HG03060 (cell line): Measurements from ENCODE around the gene UVSSA.

Experiments
- ATAC-seq: cut with Tn5 transposase; IDR thresholded peaks from one replicate; pipeline ENCODE4 v1.9.1; 2021; ENCODE audit warnings: low read depth, moderate number of reproducible peaks; ENCODE audit not compliant: unreplicated experiment

The UVSSA gene

DNA sequence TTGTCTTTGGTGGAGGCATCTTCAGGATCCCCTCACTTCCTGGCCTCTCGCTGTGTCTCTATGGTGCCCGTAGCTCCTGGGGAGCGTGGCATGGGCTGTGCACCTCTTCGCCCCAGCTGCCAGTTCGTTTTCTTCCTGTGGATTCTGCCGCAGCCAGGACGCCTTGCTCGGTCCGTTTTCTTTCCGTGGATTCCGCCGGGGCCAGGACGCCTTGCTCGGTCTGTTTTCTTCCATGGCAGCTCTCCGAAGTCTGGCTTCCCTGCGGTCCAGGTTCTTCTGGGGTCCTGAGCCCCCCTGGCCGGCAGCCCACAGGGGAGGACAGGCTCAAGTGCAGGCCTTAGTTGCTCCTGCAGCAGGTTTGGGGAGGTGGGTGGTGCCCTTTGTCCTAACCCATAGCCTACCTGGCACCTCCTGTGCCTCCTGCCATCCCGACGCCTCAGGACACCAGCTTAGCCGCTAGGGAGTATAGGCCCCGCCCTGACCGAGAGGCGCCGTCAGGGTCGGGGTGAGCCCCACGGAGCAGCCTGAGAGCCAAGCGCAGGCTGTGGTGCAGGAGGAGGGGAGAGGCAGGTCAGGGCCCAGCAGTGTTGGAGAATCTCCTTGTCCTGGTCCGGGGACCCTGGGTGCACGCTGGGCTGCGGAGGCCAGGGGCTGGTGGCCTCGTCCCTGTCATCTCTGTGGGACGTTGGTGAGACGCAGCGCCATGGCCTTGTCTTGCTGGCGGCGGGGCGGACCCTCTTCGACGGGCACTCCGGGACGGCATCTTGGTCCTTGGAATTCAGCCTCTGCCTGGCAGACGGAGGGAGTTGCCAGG is 27.1 kb downstream of the UVSSA start:
- no peak for ATAC-seq

DNA sequence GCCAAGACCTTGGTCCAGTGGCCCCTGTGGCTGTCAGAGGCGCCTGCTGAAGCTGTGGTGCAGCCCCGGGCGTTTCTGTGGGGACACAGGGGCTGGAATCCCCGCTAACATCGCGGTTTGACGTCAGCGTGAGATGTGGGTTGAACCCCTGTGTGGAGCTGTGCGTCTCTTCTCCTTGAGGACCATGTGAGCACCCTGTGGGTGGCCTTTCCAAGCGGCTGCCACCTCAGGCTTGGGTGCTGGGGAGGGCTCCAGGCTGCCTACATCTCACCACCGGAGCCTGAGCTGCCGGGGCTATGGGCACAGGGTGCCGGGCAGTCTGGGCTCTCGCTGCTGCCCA is 27.7 kb downstream of the UVSSA start:
- no peak for ATAC-seq

DNA sequence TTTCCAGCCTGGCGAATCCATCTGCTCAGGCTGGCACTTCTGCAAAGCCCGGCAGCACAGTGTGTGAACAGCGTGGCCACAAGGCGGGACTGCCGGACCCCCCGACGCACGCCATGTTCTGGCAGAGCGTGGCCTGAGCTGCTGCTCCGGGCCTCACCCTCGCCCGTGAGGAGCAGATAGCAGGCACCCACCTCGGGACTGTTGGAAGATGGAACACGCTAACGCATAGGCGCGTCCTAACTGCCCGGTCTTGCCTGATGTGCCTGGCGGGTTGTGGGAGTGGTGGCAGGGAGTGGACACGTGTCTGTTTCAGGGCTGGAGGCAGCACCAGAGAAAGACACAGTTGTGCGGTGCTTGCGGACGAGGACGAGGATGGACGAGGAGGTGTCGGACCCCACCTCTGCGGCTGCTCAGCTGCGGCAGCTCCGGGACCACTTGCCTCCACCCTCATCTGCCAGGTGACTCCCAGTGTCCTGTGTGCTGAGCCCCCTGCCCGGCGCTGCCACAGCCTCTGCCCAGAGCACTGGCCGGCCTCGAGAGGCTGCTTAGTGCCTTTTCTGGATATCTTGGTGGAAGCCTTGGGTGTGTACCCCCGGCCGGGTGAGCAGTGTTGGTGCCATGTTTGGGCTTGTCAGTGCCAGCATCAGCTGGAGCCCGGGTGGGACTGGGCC is 28.2 kb downstream of the UVSSA start:
- ATAC-seq = no peak

DNA sequence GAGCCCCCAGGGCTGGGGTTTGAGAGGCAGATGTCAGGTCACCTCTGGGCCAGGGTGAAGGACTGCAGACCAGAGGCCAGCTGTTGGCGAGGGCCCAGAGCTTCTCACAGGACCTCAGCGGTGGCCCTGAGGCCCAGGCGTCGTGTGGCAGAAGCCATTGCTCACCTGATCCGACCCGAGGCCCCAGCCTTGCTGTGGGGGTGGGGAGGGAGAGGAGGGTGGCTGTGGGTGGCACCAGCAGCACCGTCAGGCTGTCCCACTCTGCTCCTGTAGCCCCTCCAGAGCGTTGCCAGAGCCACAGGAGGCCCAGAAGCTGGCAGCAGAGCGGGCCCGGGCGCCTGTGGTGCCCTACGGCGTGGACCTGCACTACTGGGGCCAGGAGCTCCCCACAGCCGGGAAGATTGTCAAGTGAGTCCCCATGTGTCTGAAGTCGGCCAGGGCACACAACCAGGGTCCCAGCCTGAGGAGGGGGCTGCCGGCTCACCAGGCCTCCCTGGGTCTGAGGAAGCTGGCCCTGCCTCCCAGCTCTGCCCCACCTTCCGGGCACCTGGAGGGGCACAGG is 28.8 kb downstream of the UVSSA start:
- ATAC-seq = no peak

DNA sequence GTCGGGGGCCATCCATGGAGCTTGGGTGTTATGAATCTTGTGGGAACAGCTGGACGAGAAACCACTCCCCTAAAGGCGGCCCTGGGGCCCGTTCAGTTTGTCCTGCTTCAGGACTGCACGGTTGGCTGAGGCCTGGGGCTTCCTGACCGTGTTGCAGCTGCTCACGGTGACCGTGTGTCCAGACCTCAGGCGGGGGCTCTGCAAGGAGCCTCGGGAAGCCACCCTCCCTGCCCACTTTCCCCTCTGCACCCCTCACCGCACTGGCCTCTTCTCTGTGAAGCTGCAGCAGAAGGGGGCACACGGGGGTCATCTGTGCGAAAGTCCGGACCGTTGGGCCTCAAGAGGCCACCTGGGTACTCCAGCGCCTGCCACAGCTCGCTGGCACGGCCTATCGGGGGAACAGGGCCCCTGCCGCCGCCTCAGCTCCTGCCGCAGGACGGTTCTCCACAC is 29.4 kb downstream of the UVSSA start:
- no peak for ATAC-seq

DNA sequence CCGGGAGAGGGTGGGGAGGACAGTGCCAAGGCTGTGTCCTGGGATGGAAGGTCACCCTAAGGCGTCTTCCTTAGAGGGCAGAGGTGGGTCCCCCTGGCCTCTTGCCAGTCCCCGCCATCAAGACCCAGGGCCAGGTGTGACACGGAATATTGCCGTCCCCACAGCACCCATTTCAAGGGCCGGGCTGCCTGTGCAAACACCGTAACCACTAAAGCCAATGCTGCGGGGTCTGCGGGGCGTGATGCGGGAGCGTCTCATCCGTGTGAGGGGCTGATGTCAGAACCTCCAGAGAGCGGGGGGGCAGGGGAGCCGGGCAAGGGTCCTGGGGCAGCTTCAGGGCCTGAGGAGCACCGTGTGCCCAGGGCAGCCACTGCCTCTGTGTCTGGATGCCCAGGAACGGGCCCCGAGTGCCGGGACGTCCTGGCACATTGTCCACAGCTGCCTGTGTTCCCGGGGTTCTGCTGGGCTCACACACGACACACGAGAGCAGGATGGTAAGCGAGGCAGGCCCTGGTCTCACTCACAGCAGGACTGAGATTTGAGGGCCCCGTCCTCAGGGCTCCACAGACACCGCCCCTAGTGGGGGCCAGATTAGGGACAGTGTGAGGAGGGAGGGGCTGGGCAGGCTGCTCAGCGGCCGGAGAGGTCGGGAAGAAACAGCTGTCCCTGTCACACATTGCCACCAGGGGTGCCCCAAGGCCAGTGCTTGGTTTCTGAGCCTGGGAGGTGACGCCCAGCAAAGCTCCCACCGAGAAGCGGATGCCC is 30.0 kb downstream of the UVSSA start:
- ATAC-seq = no peak

DNA sequence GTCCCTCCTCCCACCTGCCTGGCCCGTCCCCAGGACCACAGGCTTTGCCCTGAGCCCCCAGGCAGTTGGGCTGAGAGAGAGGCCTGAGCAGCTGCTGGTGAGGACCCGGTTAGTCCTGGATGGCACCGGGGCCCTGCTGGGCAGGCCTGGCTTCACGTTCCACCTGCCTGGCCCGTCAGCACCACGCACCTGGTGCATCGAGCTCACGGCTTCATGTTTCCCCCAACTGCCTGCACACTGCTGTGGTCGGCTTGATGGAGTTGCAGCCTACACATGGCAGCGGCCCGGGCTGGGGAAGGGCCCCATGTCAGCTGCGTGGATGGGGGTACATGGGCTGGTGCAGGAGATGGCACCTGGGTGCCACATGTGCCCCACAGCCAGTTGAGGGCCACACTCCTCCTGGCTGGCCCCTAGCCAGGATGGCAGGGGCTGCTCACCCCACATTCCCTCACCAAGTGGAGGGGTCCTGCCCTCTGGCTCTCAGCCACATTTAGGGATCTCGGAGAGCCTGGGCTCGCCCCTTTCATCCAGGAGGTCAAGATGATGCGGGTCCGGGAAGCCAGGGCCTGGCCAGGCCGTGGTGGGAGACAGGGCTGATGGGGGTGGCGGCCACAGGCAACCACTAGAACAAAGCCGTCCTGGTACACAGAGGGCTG is 30.7 kb downstream of the UVSSA start:
- no peak for ATAC-seq

DNA sequence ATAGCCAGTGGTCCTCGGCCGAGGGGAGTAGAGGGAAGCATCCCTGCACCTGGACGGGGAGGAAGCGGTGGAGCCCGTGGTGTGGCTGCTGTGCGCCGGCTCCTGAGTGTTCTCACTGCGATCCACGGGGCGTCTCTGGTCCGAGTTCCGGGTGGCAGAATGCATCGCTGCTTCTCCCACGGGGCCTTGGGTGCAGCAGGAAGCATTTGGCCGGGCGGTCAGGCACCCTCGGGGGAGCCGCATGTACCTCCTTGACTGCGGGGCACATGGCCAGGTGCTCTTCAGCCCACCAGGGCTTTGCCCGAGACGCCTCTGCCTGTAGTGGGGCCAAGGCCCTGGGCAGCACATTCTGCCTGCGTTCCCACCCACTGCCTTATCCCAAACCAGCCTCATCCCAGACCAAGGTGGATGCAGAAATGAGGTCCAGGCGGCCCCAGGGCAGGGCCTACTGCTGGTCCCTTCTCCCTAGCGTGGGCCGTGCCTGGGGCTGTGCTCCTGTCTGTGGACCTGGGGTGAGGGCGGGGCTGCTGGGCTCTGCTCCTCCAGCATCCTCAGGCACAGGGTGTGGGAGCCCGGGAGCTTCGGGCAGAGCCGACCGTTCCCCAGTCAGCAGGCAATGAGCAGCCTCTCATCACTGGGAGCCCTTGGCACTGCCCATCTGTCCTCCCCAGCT is 31.7 kb downstream of the UVSSA start:
- ATAC-seq = no peak

DNA sequence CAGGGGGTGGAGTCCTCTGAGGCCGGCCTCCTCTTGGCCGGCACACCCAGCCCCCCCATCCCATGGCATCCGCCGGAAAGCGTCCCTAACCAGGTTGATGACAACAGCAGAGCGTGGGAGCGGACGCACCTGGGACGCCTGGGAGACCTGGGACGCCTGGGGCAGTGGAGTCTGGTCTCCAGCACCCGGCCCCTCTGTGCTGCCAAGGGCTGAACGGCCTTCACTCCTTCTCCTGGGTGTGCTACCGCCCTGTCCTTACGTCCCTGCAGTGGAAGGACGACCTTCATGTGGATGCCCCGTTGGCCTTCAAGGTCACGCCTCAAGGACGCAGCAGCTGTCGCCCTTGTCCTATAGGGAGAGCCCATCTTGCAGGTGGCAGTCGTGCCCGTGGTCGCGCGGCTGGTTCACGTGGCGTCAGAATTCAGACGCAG is 32.4 kb downstream of the UVSSA start:
- ATAC-seq = no peak

DNA sequence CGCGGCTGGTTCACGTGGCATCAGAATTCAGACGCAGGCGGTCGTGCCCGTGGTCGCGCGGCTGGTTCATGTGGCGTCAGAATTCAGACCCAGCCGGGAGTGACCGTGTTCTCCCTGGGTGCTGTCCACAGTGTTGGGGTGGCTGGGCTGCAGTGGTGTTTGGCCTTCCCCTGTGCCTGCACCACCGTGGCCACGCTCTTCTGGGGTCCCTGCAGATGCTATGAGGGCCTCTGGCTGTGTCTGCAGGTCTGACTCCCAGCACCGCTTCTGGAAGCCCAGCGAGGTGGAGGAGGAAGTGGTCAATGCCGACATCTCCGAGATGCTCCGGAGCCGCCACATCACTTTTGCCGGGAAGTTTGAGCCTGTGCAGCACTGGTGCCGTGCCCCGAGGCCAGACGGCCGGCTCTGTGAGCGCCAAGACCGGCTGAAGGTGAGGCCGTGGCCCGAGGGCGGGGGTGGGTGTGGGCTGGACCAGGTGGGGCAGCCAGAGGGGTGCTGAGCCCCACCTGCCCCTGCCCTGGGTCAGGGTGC is 32.9 kb downstream of the UVSSA start:
- ATAC-seq = no peak

DNA sequence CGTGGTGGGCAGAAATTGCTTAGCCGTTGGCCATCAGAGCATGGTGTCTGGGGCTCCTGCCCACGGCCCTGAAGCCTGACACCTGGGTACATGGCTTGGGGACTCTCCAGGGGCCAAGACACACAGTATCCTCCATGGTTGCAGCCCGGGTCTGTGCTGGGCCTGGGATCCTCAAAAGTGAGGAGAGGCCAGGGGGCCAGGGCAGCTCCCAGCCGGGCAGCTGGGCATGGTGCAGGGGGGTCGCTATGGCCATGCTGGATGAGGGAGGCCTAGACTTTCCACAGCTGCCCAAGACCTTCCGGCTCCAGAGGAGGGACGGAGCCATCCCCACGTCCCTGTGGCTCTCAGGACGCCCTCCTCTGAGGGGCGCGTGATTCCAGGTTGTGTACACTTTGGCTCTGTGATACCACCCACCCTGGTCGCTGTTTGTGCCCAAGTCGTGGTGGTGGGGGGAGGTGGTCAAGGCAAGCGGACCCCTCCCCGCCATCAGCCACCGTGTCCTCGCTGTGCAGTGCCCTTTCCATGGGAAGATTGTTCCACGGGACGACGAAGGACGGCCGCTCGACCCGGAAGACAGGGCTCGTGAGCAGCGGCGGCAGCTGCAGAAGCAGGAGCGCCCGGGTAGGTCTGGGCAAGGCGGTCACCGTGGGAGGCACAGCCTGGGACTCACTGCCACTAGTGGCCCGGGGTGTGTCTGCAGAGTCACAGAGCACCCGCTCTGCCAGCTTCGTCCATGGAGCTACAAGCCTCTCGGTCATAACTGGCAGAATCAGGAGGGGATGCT is 33.6 kb downstream of the UVSSA start:
- ATAC-seq = no peak

DNA sequence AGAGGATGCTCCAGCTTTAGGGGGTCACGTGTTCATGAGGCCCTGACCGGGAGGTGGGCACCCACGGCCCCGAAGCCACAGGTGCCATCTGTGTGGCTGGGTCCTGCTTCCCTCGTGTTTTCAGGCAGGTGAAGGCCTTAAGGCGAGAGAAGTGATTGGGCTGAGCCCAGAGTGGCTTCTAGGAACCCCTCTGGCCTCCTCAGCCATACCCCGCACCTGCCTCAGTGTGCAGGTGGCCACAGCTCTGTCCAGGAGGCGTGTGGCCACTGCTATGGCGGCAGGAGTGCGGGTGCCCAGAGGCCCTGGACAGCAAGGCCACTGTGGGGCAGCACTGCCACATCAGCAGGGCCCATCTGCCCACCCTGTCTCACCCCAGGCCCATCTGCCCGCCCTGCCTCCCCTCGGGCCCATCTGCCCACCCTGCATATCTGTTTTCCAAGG is 34.2 kb downstream of the UVSSA start:
- ATAC-seq = no peak

DNA sequence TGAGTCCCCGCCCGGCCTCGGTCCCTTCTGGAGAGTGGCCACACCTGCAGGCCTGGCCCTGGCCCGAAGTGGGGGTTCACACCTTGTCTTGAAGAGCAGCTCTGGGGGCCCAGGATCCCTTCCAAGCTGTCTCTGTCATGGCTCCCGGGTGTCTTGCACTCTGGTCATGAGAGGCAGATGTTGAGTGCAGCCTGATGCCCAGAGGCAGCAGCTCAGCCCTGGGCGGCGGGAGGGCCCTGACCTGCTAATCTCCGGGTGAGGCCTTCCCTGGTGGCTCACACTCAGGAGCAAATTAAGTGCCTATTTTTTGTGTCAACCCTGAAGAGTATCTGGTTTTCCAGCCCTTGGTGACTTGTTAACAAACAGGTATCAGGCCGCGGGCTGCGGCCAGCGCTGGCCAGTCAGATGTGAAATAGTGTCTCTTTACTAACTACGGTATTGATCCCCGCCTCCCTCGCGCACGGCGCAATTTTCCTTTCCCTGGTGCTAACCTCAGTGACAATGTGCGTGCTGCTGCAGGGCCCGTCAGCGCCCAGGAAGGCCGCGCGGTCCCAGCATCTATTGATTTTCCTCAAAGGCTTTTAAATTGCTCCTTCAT is 35.0 kb downstream of the UVSSA start:
- no peak for ATAC-seq

DNA sequence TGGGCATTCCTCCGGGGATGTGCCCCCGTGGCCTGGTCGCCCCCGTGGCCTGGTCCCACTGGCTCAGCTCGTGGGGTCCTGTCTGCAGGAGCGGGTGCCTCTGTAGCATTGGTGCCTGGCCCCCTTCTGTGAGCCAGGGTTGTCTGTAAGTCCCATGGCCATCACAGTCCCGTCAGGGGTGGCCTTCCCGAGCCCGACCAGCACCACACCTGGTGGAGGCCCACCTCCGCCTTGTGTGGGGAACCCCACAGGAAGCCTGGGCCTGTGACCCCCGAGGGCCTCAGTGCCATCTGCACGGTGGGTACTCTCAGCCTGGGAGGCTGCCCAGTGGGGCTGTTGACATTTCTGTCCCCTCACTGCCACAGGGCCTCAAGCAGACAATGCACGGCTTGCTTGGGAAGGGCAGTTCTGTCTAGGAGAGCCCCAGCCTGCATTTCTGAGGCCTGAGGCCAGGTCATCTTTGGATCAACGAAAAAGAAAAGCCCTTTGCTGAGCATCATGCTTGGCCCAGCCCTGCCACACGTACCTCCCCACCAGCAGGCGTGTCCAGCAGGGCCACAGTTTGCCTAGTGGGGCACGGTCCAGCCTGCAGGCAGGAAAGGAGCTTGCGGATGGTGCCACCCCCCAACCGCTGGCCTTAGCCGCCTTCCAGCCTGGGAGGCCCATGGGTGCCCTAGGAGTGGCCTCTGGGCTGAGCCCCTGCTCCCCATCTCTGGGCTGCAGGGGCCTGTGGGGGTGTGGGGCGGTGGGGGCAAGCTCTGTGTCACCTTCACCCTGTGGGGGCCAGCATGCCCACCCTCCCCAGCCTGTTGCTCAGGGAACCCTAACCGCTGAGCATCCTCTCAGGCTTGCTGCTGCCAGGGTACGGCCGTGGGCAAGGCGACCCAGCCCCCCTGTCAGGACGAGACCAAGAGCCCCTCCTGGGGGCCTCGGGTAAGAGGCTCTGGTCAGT is 36.0 kb downstream of the UVSSA start:
- no peak for ATAC-seq

DNA sequence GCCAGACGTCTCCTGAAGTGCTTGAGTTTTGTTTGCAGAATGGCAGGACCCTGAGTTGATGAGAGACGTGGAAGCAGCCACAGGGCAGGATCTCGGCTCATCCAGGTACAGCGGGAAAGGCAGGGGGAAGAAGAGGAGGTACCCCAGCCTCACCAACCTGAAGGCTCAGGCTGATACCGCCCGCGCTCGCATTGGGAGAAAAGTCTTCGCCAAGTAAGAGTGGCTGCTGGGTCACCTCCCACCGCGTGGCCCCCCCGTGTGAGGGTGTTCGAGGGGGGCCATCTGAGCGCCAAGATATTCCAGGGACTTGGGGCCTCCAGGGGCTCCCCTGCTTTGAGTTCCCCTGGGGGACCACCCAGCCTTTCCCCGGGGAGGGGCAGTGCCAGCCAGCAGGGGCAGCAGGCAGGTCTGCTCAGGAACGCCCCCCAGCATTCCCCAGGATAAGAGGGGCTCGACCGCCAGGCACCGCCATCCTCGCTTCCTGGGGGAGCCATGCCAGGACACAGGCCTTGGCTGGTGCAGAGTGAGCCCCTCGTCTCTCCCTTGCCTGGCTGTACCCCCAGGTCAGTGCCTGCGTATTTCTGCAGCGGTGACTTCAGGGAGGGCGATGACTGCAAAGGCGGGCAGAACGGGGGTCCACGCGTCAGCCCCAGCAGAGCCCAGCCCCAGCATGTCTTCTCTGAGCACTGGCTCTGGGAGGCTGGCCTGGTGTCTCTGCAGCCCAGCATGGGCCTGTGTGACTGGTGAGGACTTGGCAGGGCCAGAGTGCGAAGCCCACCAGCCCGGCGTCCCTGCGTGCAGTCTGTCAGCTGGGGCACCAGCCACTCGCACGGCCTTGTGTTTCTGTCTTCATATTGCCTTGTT is 37.0 kb downstream of the UVSSA start:
- no peak for ATAC-seq

DNA sequence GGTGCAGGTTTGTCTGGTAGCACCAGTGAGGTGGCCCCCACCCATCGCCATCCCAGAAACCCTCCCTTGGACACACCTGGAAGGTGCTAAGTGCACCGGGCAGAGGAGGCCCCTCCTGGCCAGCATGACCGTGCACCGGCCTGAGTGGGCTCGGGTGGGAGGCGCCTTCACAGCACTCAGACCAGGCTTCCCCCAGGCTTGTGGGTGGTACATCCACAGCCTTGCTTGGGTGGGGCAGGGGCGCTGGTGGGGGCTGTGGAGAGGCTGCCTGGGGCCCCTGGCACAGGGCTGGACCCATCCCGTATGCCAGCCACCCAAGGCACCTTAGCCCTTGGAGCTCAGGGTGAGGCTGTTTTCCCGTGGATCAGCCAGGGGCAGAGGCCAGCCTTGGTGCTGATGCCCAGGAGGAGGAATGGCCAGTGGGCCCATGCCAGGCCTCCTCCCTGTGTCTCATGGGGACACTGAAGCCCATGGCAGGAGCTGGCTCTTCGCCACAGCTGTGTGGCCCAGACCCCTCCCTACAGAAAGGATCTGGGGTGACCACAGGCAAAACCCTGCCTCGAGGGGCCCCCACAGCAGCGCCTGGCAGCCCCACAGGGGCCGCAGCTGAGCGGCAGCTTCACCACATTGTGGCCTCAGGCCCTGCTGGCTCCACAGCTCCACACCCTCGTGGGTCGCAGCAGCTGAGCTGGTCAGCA is 37.8 kb downstream of the UVSSA start:
- ATAC-seq = no peak
